Skin epidermis (tissue), 12 donors: ENCODE measurements around the gene CIB4.

Experiments
- H3K27ac ChIP-seq, 21 experiments: fragments of 200-600 bp; sonication (generic) in 11 of 21; one replicate each; pipeline ENCODE4 v1.5.0; 2020; ENCODE audit warnings: mild to moderate bottlenecking in 3 of 21, inconsistent platforms in 2 of 21, moderate library complexity in 2 of 21
- H3K4me3 ChIP-seq, 7 experiments: fragments of 200-600 bp; sonication (generic) in 2 of 7; one replicate each; pipeline ENCODE4 v1.5.0; 2020; ENCODE audit warnings: inconsistent platforms in 2 of 7, mild to moderate bottlenecking in 2 of 7, moderate library complexity in 1 of 7

The CIB4 gene

GRCh38 chr2:26591619-26592505 lies 49.3 kb downstream of the CIB4 start:
- Histone ChIP-seq H3K4me3 (no peak overlapping the region), H3K27ac (no peak overlapping the region)

GRCh38 chr2:26590980-26591618 lies 50.1 kb downstream of the CIB4 start:
- no peak overlapping the region for H3K4me3 ChIP-seq
- no peak overlapping the region for H3K27ac ChIP-seq

GRCh38 chr2:26590508-26590907 lies 50.7 kb downstream of the CIB4 start:
- H3K4me3 ChIP-seq = no peak overlapping the region
- no peak overlapping the region for H3K27ac ChIP-seq

GRCh38 chr2:26588576-26588975 lies 52.6 kb downstream of the CIB4 start:
- Histone ChIP-seq H3K27ac (no peak overlapping the region), H3K4me3 (no peak overlapping the region)

DNA sequence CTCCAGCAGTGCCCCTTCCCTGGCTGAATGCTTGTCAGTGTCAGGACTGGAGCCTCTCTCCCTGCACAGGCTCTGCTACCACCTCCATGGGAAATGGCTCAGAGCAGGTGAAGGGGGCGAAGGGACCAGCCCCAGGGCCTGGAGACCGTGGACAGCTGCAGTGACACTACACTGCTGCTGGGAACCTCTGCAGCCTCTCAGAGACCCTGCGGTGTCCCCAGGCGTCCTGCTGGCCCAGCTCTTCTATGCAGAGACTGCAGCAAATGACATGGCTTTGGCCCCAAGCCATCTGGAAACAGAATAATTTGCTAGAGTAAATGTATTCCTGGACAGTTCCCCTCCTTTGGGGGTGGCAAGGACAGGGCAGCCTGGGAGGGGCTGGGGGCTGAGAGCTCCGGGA lies 53.2 kb downstream of the CIB4 start:
- no peak overlapping the region for H3K27ac ChIP-seq
- no peak overlapping the region for H3K4me3 ChIP-seq

- no peak overlapping the region for H3K4me3 ChIP-seq
- H3K27ac ChIP-seq = no peak overlapping the region
Observed at GRCh38 chr2:26585966-26586365, 55.2 kb downstream of the CIB4 start.

- Histone ChIP-seq H3K4me3 (no peak overlapping the region), H3K27ac (no peak overlapping the region)
Observed at GRCh38 chr2:26585100-26585499, 56.1 kb downstream of the CIB4 start.

DNA sequence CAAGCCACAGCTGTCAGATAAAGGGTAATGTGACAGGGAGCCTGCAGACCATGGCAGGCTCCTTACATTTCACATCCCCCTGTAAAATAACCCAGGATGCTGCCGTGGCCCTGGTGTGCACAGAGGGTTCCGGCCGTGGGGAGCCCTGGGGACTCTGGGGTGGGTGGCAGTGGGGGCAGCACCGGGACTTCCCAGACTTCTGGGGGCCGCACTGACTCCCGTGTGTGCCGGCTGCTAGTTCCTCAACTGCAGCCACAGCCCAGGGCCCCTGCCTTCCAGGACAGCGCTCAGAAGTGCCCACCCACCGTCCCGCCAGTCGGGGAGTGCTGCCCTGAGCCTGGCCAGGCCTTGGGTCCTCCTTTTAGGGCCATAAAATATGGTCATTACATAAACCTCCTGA lies 56.5 kb downstream of the CIB4 start:
- Histone ChIP-seq H3K4me3 (no peak overlapping the region), H3K27ac (no peak overlapping the region)

- H3K4me3 ChIP-seq = no peak overlapping the region
- H3K27ac ChIP-seq = no peak overlapping the region
Observed at GRCh38 chr2:26584191-26584590, 57.0 kb downstream of the CIB4 start.

DNA sequence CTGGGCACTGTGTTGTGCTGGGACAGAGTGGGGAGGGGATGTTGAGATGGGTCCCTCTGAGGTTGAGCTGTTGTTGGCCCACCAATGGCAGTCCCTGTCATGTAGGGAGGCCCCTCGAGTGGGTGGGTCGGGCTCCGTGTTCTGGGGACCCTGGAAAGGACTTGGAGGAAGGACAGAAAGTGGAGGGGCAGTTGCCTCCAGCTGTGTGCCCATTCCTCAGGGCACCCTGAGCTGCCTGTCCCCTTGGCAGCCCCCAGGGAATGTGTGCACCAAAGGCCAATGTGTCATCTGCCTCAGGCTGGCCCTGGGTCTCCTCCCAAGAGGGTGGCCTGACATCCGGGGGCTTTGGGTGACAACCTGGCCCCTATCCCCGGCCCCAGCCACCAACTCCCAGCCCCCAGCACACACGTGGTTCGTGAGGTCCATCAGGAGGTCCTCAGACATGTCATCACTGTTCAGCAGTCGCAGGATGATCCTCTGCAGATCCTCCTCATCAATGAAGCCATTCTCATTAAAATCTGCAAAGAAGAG lies 57.7 kb downstream of the CIB4 start:
- Histone ChIP-seq H3K27ac (no peak overlapping the region), H3K4me3 (no peak overlapping the region)

GRCh38 chr2:26582890-26583289 lies 58.3 kb downstream of the CIB4 start:
- H3K4me3 ChIP-seq = no peak overlapping the region
- H3K27ac ChIP-seq = no peak overlapping the region

- no peak overlapping the region for H3K27ac ChIP-seq
- no peak overlapping the region for H3K4me3 ChIP-seq
Observed at GRCh38 chr2:26581991-26582842, 58.9 kb downstream of the CIB4 start.

GRCh38 chr2:26581266-26581990 lies 59.7 kb downstream of the CIB4 start:
- no peak overlapping the region for H3K27ac ChIP-seq
- no peak overlapping the region for H3K4me3 ChIP-seq

- no peak overlapping the region for H3K4me3 ChIP-seq
- no peak overlapping the region for H3K27ac ChIP-seq
Observed at GRCh38 chr2:26580751-26581150, 60.4 kb downstream of the CIB4 start.

DNA sequence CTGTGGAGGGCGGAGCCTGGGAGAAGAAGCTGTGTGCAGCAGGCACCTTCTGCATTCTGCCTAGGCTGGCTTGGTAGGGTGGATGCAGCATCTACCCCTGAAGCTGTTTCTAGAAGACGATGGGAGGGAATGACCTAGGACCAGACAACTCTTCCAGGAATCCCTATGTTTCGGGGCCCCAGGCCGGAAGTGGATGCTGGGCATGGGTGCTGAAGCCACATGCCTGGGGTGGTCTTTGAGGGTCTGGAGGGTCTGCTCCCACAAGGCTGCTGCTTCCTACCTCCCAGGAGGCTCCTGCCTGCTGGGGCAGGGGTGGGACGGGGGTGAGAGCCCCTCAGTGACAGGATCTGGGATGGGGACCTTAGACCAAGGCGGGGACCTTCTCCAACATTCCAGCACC lies 61.0 kb downstream of the CIB4 start:
- no peak overlapping the region for H3K4me3 ChIP-seq
- no peak overlapping the region for H3K27ac ChIP-seq

DNA sequence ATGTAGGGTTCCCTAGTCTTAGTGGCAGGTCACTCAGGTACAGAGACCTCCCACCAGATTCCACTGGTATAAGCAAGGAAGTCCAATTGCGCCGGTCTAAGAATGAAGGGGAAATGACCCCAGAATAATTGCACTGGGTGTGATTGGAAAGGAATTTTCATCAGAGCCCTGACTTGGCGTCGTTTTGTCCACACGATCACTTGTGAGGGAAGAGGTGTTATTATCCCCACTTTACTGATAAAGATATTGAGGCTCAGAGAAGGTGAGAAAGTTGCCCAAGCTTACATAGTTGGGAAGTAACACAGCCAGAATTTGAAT lies 61.5 kb downstream of the CIB4 start:
- H3K4me3 ChIP-seq = no peak overlapping the region

GRCh38 chr2:26579025-26579722 lies 62.0 kb downstream of the CIB4 start:
- Histone ChIP-seq H3K27ac (no peak overlapping the region), H3K4me3 (no peak overlapping the region)

More for the DNA sequence above, 61.5 kb downstream of the CIB4 start:
- no peak overlapping the region for H3K27ac ChIP-seq

GRCh38 chr2:26578581-26578980 lies 62.6 kb downstream of the CIB4 start:
- no peak overlapping the region for H3K4me3 ChIP-seq
- H3K27ac ChIP-seq = no peak overlapping the region

DNA sequence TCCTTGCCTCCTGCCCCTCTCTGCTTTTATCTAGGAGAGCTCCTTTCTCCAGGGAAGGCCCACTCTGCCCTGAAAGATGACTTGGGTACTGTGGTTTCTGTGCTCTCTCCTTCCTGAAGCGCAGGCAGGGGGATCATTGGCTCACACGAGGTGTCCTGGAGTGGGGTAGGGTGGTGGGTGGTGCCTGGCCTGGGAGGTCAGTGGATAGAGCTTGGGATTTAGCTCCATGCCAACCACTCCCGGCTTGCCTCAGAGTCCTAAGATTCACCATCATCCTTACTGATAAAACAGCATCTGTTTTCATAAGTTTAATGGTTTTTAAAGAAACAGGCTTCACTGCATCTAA lies 63.1 kb downstream of the CIB4 start:
- Histone ChIP-seq H3K27ac (no peak overlapping the region), H3K4me3 (no peak overlapping the region)
